WTC11 (cell line): ENCODE measurements around the gene USP7.

Experiments
- ATF2 ChIP-seq: sonication (generic); formaldehyde crosslinking; IDR thresholded peaks from 2 replicates; pipeline ENCODE4 v1.8.1; 2022; ENCODE audit warnings: low read depth, missing genetic modification reagents, borderline replicate concordance
- CTCF ChIP-seq: fragments of 200-600 bp; IDR thresholded peaks from 2 replicates; pipeline ENCODE4 v1.8.0; 2022; ENCODE audit warnings: antibody characterized with exemption
- FOXJ3 ChIP-seq: sonication (generic); formaldehyde crosslinking; IDR thresholded peaks from 2 replicates; pipeline ENCODE4 v1.9.0; 2021; ENCODE audit warnings: missing genetic modification reagents, mild to moderate bottlenecking, borderline replicate concordance
- NR2C2 ChIP-seq: sonication (generic); formaldehyde crosslinking; IDR thresholded peaks from 2 replicates; pipeline ENCODE4 v1.8.0; 2022; ENCODE audit warnings: mild to moderate bottlenecking, missing genetic modification reagents
- SMAD4 ChIP-seq: sonication (generic); formaldehyde crosslinking; IDR thresholded peaks from 2 replicates; pipeline ENCODE4 v1.8.0; 2022; ENCODE audit warnings: mild to moderate bottlenecking, missing genetic modification reagents
- TCF7 ChIP-seq: sonication (generic); formaldehyde crosslinking; IDR thresholded peaks from 2 replicates; pipeline ENCODE4 v1.8.0; 2022; ENCODE audit warnings: mild to moderate bottlenecking, low read depth, missing genetic modification reagents, moderate library complexity

GRCh38 chr16:8952281-8952751 is 11.4 kb downstream of the USP7 start:
- TF ChIP-seq TCF7 (CRISPR knock-in tag) (no peak), SMAD4 (CRISPR knock-in tag) (no peak), CTCF (no peak), NR2C2 (CRISPR knock-in tag) (no peak), ATF2 (CRISPR knock-in tag) (no peak), FOXJ3 (CRISPR knock-in tag) (no peak)
